ENCODE measurements around the gene CXXC1. TPM values are rescaled to one million over a fixed set of nuclear protein-coding genes. Genes with fewer than 3 reads are reported as not detected.

The CXXC1 gene
- polyA plus RNA-seq, 1 donor (not counting 4 experiments of a cell fraction or from before 2014, with no cell fraction given): 33.6 TPM

DNA sequence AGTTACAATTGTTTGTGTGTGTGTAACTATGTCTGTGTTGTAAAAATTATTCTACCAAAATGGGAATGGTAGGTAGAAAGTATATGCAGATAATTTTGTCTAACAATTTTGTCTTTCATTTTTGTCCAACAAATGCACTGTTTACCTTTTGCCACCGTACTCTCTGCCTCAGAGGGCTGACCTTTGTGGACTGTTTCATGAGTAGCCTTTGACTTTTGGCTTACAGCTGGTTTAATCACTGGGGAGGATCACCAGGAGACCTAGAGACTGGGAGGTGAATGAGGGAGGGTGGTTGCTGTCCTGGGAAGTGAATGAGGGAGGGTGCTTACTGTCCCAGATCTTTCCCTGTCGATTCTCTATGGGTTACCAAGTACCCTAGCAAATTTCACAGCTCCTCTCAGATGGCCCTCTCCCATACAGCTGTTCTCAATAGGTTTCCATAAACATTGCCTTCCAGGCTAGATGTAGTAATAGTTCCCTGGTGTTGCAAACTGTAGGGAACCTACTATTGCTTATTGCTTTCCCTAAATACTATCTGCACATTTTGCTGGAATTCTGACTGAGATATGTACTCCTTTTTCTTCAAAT is 26.5 kb upstream of the CXXC1 start:
- Histone ChIP-seq H3K27ac (ENCODE audit: control insufficient read depth, insufficient read depth, low read length) (no peak overlapping the region), H4K20me1 (ENCODE audit: control insufficient read depth, extremely low read depth, insufficient read depth, low read length) (no peaks in the 10 kb centered on the region), H3K27me3 (ENCODE audit: control insufficient read depth, extremely low read depth, insufficient read depth, low read length) (peaks cover 3% of the 10 kb centered on the region), H3K36me3 (ENCODE audit: control insufficient read depth in 2 of 2, extremely low read depth in 1 of 2, insufficient read depth in 2 of 2, low read length in 2 of 2) (no peaks in the 10 kb centered on the region), H3K4me2 (ENCODE audit: control insufficient read depth, extremely low read depth, insufficient read depth, low read depth, low read length) (no peak overlapping the region), H2AFZ (ENCODE audit: control insufficient read depth, low read length) (no peak overlapping the region), H3K9ac (ENCODE audit: control insufficient read depth, extremely low read depth, insufficient read depth, low read length) (no peak overlapping the region), H3K4me1 (ENCODE audit: control insufficient read depth, extremely low read depth, insufficient read depth, low read length) (no peaks in the 10 kb centered on the region), H3K9me1 (ENCODE audit: control insufficient read depth, extremely low read depth, insufficient read depth, low read length) (no peaks in the 10 kb centered on the region), H3K4me3 (ENCODE audit: control insufficient read depth in 2 of 3, extremely low read depth in 1 of 3, insufficient read depth in 2 of 3, low read depth in 1 of 3, low read length in 3 of 3) (no peak overlapping the region), H3K9me3 (ENCODE audit: control insufficient read depth, low read depth, low read length) (no peaks in the 10 kb centered on the region), H3K79me2 (ENCODE audit: control insufficient read depth, insufficient read depth, low read length) (no peaks in the 10 kb centered on the region)
- DNase-seq (ENCODE audit: low read depth, low spot score): no peak
- FAIRE-seq: no peak
- TF ChIP-seq, protein P1, sequence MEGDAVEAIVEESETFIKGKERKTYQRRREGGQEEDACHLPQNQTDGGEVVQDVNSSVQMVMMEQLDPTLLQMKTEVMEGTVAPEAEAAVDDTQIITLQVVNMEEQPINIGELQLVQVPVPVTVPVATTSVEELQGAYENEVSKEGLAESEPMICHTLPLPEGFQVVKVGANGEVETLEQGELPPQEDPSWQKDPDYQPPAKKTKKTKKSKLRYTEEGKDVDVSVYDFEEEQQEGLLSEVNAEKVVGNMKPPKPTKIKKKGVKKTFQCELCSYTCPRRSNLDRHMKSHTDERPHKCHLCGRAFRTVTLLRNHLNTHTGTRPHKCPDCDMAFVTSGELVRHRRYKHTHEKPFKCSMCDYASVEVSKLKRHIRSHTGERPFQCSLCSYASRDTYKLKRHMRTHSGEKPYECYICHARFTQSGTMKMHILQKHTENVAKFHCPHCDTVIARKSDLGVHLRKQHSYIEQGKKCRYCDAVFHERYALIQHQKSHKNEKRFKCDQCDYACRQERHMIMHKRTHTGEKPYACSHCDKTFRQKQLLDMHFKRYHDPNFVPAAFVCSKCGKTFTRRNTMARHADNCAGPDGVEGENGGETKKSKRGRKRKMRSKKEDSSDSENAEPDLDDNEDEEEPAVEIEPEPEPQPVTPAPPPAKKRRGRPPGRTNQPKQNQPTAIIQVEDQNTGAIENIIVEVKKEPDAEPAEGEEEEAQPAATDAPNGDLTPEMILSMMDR (optimal IDR thresholded peaks at IDR 0.05 in 1 of 3, IDR thresholded peaks at IDR 0.05 in 1 of 3, conservative IDR thresholded peaks at IDR 0.05 in 1 of 3; ENCODE audit: extremely low read depth in 1 of 3, insufficient read depth in 2 of 3, low read length in 3 of 3): no peak
- TF ChIP-seq EZH2 (IDR thresholded peaks at IDR 0.05; ENCODE audit: low read length): no peak
- dilution Hi-C loops (cut with MboI; ENCODE audit: extremely low pct_ligation_motif_present, low sequenced_read_pairs): no loop called here

- Histone ChIP-seq H4K20me1 (ENCODE audit: control insufficient read depth, extremely low read depth, insufficient read depth, low read length) (no peaks in the 10 kb centered on the region), H3K9me3 (ENCODE audit: control insufficient read depth, low read depth, low read length) (no peaks in the 10 kb centered on the region), H3K27ac (ENCODE audit: control insufficient read depth, insufficient read depth, low read length) (no peak overlapping the region), H2AFZ (ENCODE audit: control insufficient read depth, low read length) (no peak overlapping the region), H3K36me3 (ENCODE audit: control insufficient read depth in 2 of 2, extremely low read depth in 1 of 2, insufficient read depth in 2 of 2, low read length in 2 of 2) (no peaks in the 10 kb centered on the region), H3K79me2 (ENCODE audit: control insufficient read depth, insufficient read depth, low read length) (no peaks in the 10 kb centered on the region), H3K9me1 (ENCODE audit: control insufficient read depth, extremely low read depth, insufficient read depth, low read length) (no peaks in the 10 kb centered on the region), H3K4me1 (ENCODE audit: control insufficient read depth, extremely low read depth, insufficient read depth, low read length) (peaks cover 6% of the 10 kb centered on the region), H3K9ac (ENCODE audit: control insufficient read depth, extremely low read depth, insufficient read depth, low read length) (no peak overlapping the region), H3K4me2 (ENCODE audit: control insufficient read depth, extremely low read depth, insufficient read depth, low read depth, low read length) (no peak overlapping the region), H3K27me3 (ENCODE audit: control insufficient read depth, extremely low read depth, insufficient read depth, low read length) (peaks cover 3% of the 10 kb centered on the region), H3K4me3 (ENCODE audit: control insufficient read depth in 2 of 3, extremely low read depth in 1 of 3, insufficient read depth in 2 of 3, low read depth in 1 of 3, low read length in 3 of 3) (no peak overlapping the region)
- dilution Hi-C loops (cut with MboI; ENCODE audit: extremely low pct_ligation_motif_present, low sequenced_read_pairs): no loop called here
- FAIRE-seq (no peak), DNase-seq (ENCODE audit: low read depth, low spot score) (no peak)
- TF ChIP-seq, protein P1 (optimal IDR thresholded peaks at IDR 0.05 in 1 of 3, IDR thresholded peaks at IDR 0.05 in 1 of 3, conservative IDR thresholded peaks at IDR 0.05 in 1 of 3; ENCODE audit: extremely low read depth in 1 of 3, insufficient read depth in 2 of 3, low read length in 3 of 3): no peak
- no peak for TF ChIP-seq EZH2 (IDR thresholded peaks at IDR 0.05; ENCODE audit: low read length)
Measured at GRCh38 chr18:50313031-50313607, 25.6 kb upstream of the CXXC1 start.

Data from keratinocyte (primary cell).